Spleen (tissue), 11 donors: ENCODE measurements around the gene C1QTNF1. TPM values are rescaled to one million over a fixed set of nuclear protein-coding genes. Genes with fewer than 3 reads are reported as not detected.

Experiments
- DNase-seq: peaks from one replicate; pipeline ENCODE4 v3.0.0-alpha.2; 2020
- H3K27ac ChIP-seq, 8 donors: fragments of 200-600 bp; sonication (generic) in 7 of 8; 1 replicate in 4 of 8; 2 replicates in 4 of 8; pipeline versions ENCODE4 v1.5.0 to v1.8.0; 2016 to 2021; ENCODE audit warnings: inconsistent platforms in 4 of 8, mild to moderate bottlenecking in 4 of 8, moderate library complexity in 1 of 8
- H3K27me3 ChIP-seq, 7 donors: fragments of 200-600 bp; sonication (generic) in 6 of 7; replicated peaks in 1 of 7; 1 replicate in 4 of 7; 2 replicates in 3 of 7; pipeline versions ENCODE4 v1.5.0 to v1.8.0; 2016 to 2021; ENCODE audit warnings: inconsistent platforms in 3 of 7, mild to moderate bottlenecking in 1 of 7
- H3K36me3 ChIP-seq, 6 donors: fragments of 200-600 bp; sonication (generic) in 5 of 6; 1 replicate in 4 of 6; 2 replicates in 2 of 6; pipeline versions ENCODE4 v1.5.0 to v1.8.0; 2016 to 2021; ENCODE audit warnings: inconsistent platforms in 2 of 6
- H3K4me1 ChIP-seq, 6 donors: fragments of 200-600 bp; sonication (generic) in 5 of 6; 1 replicate in 3 of 6; 2 replicates in 3 of 6; pipeline versions ENCODE4 v1.5.0 to v1.8.0; 2016 to 2021; ENCODE audit warnings: inconsistent platforms in 3 of 6
- H3K4me3 ChIP-seq, 8 donors: fragments of 200-600 bp; sonication (generic) in 7 of 8; 1 replicate in 4 of 8; 2 replicates in 4 of 8; pipeline versions ENCODE4 v1.5.0 to v1.8.0; 2016 to 2021; ENCODE audit warnings: inconsistent platforms in 4 of 8, mild to moderate bottlenecking in 4 of 8, moderate library complexity in 2 of 8
- H3K9me3 ChIP-seq, 8 donors: fragments of 200-600 bp; sonication (generic) in 7 of 8; 1 replicate in 4 of 8; 2 replicates in 4 of 8; pipeline versions ENCODE4 v1.5.0 to v1.8.0; 2016 to 2021; ENCODE audit warnings: inconsistent platforms in 4 of 8
- CTCF ChIP-seq, 11 experiments: fragments of 200-600 bp in 7 of 11; fragments of 450-650 bp in 4 of 11; sonication (generic) in 4 of 11; IDR thresholded peaks in 8 of 11; conservative IDR thresholded peaks in 3 of 11; 1 replicate in 7 of 11; 2 replicates in 4 of 11; pipeline versions ENCODE4 v1.4.0 to v1.8.0; 2016 to 2021; ENCODE audit warnings: antibody characterized with exemption in 11 of 11, inconsistent platforms in 4 of 11, mild to moderate bottlenecking in 1 of 11
- POLR2A ChIP-seq, 3 donors: fragments of 450-650 bp; IDR thresholded peaks; one replicate each; pipeline ENCODE4 v1.5.1; 2017; ENCODE audit warnings: antibody characterized with exemption in 3 of 3, mild to moderate bottlenecking in 1 of 3
- POLR2AphosphoS5 ChIP-seq, 3 donors: sonication (generic); formaldehyde crosslinking; IDR thresholded peaks; one replicate each; pipeline ENCODE4 v1.5.1; 2017; ENCODE audit warnings: antibody characterized with exemption in 3 of 3
- WGBS, 5 donors: extraction: QIAGEN DNeasy Blood & Tissue Kit in 3 of 5; methylation state at CpG; one replicate each; pipeline versions ENCODE4 v1.1.5 to v1.1.7; 2013 to 2018; 5-methylcytosine and 5-hydroxymethylcytosine counted together
- intact Hi-C: fragments of 100-400 bp; cut with DNase I; formaldehyde crosslinking; loops from one replicate; pipeline ENCODE4 v1.15.0; 2023; ENCODE audit warnings: low total_unique reads
- polyA plus RNA-seq, 3 donors: library from polyadenylated mRNA; stranded (reverse); fragments of 200-250 nt; gene quantifications; one replicate each; pipeline ENCODE4 v1.2.1, GENCODE V29; 2013
- total RNA-seq, 7 donors: library from RNA; depleted of rRNA in 3 of 7; stranded (reverse); fragments of >200 nt in 3 of 7; fragmentation: NEBNext Ultra II Directional in 4 of 7; extraction: Animal tissue kit (Norgen Biotek cat#: 25700) in 4 of 7; gene quantifications; one replicate each; pipeline versions ENCODE4 v1.1.0 to v1.2.1, GENCODE V29; 2016 to 2021
- donor health status: healthy with polysubstance abuse.
- donor health status: DM: no; HTN: no; CAD: no; lungs with moderate emphysema.
- donor health status: DM: no; HTN: no; CAD: no.
- donor health status: Bipolar disorder and iron deficiency.
- donor health status: healthy.
- donor health status: DM: no; HTN: no; CAD: no.
- donor health status: DM: yes; HTN: yes; CAD: no.

Gene C1QTNF1
- total and polyA plus RNA-seq, 10 donors = 14.7 to 101 (median 44.4) TPM

- WGBS, 5 donors = 81 to 94% (median 85%) methylated on average over 30 to 33 of the region's 33 CpGs
- no peak overlapping the region for H3K4me3 ChIP-seq
- intact Hi-C loops = no loop called here
- peaks cover 17 to 86% (median 60%) of the 10 kb centered on the region in 6 donors for H3K4me1 ChIP-seq
- H3K27ac ChIP-seq = peak overlapping the region in 7 of 8 donors; percentile 44 to 88 (median 81)
- H3K27me3 ChIP-seq = no peaks in the 10 kb centered on the region
- DNase-seq = peak; percentile 72
- TF ChIP-seq POLR2AphosphoS5 (IDR thresholded peaks at IDR 0.05) = peak in 2 of 3 donors; percentile 21 to 40
- no peak for TF ChIP-seq CTCF (IDR thresholded peaks at IDR 0.05 in 8 of 11, conservative IDR thresholded peaks at IDR 0.05 in 3 of 11)
- no peaks in the 10 kb centered on the region for H3K9me3 ChIP-seq
- H3K36me3 ChIP-seq = peaks cover 2 to 73% (median 59%) of the 10 kb centered on the region in 6 donors
Observed at GRCh38 chr17:78991017-78991738, 32.8 kb upstream of the C1QTNF1 start.

DNA sequence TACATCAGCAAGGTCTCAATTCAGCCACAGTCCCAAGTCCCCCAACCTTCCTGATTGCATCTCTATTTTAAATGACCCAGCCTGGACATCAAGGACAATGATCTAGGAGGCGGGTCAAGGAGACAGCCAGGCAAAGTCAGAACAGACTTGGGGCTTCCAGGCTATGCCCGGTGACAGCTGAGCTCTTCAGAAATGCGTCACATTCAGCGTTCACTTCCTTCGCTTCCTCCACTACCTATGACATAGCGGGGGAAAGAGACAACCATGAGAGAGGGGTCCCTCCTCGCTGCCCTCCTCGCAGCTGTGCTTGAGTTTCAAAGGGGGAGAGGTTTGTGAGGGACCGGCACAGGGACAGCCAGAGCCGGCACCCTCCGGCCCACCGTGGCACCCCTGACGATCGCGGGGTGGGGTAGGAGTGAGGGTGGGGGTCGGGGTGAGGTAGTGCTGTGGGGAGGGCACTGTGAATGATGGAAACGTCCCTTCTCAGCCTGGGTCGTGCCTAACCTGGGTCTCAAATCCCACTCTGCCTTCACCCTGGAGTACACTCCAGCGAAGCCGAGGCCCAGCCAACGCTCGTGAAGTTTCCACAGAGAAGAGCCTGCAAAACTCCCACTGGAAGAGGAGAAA lies 31.9 kb upstream of the C1QTNF1 start:
- Histone ChIP-seq H3K4me3 (no peak overlapping the region), H3K36me3 (peaks cover 2 to 81% (median 68%) of the 10 kb centered on the region in 6 donors), H3K9me3 (no peaks in the 10 kb centered on the region), H3K4me1 (peaks cover 10 to 86% (median 60%) of the 10 kb centered on the region in 6 donors), H3K27me3 (no peaks in the 10 kb centered on the region), H3K27ac (peak overlapping the region in 7 of 8 donors; percentile 44 to 88 (median 81))
- no peak for TF ChIP-seq POLR2AphosphoS5 (IDR thresholded peaks at IDR 0.05)
- no peak for TF ChIP-seq CTCF (IDR thresholded peaks at IDR 0.05 in 8 of 11, conservative IDR thresholded peaks at IDR 0.05 in 3 of 11)
- no peak for TF ChIP-seq POLR2A (IDR thresholded peaks at IDR 0.05)
- WGBS, 5 donors = 77 to 89% (median 83%) methylated on average over 21 to 22 of the region's 22 CpGs
- intact Hi-C loops = no loop called here
- peak; percentile 66 for DNase-seq

DNA sequence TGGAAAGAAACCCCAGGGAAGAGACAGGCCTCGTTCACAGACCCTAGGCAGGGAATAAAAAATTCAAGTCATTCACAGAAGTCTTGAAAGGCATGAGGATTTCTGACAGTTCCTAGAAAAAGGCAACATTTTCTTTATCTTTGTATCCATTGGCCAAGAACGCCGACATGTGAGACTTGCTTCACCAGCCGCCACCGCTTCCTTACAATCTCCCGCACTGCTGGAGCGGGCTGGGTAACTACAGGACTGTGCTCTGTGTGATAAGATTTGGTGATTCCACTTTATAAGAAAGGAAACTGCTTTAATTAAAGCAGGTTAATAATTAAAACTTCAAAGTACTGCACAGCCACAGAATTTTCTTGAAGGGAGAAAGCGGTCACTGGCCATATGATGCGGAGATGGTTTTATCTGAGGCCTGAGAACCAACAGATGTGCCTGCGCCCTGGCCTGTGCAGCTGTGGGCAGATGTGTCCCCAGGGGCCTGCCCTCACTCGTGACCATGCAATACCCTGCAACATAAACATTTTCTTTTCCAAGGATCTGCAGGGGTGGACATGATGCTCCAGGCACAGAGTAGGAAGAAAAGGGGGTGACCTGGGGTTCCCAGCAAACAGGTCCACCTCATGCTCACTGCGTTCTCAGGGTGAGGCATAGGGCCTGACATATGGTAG lies 31.3 kb upstream of the C1QTNF1 start:
- DNase-seq = no peak
- peak overlapping the region in 7 of 8 donors; percentile 54 to 88 (median 81) for H3K27ac ChIP-seq

More for the DNA sequence above, 31.3 kb upstream of the C1QTNF1 start:
- Histone ChIP-seq H3K4me3 (peak overlapping the region in 1 of 8 donors; percentile 36), H3K36me3 (peaks cover 2 to 88% (median 74%) of the 10 kb centered on the region in 6 donors), H3K27me3 (no peaks in the 10 kb centered on the region), H3K9me3 (no peaks in the 10 kb centered on the region), H3K4me1 (peaks cover 10 to 86% (median 61%) of the 10 kb centered on the region in 6 donors)
- WGBS, 5 donors = 70 to 85% (median 78%) methylated on average over 12 of the region's 12 CpGs
- intact Hi-C loops = no loop called here
- no peak for TF ChIP-seq CTCF (IDR thresholded peaks at IDR 0.05 in 8 of 11, conservative IDR thresholded peaks at IDR 0.05 in 3 of 11)
